Spinal cord (tissue), 10 donors: Measurements from ENCODE around the gene TCTN3. TPM values are rescaled to one million over a fixed set of nuclear protein-coding genes. Genes with fewer than 3 reads are reported as not detected.
A peak's percentile ranks its signal among the peaks of the same experiment; 100 is the strongest.
"Not testable (repeated sequence)": the region's sequence is repeated elsewhere in the genome, so short reads cannot be mapped to it uniquely, and the experiment has no call there.

Experiments used
- DNase-seq, 6 donors: peaks; one replicate each; pipeline versions ENCODE4 v3.0.0 to v3.0.0-alpha.2; 2013 to 2015; ENCODE audit warnings: low spot score in 6 of 6, low read depth in 4 of 6
- H3K27ac ChIP-seq: one replicate; pipeline ENCODE4 v1.5.1; 2013; ENCODE audit warnings: low read depth, low read length, control low read depth
- H3K27me3 ChIP-seq: one replicate; pipeline ENCODE4 v1.6.1; 2013; ENCODE audit warnings: low read length; ENCODE audit not compliant: control insufficient read depth, insufficient read depth
- H3K36me3 ChIP-seq: one replicate; pipeline ENCODE4 v1.6.1; 2013; ENCODE audit warnings: low read length; ENCODE audit not compliant: control insufficient read depth, insufficient read depth
- H3K4me1 ChIP-seq: one replicate; pipeline ENCODE4 v1.6.1; 2013; ENCODE audit warnings: low read length; ENCODE audit not compliant: control insufficient read depth, insufficient read depth
- H3K4me3 ChIP-seq: one replicate; pipeline ENCODE4 v1.5.1; 2013; ENCODE audit warnings: low read depth, low read length, control low read depth
- H3K9me3 ChIP-seq: one replicate; pipeline ENCODE4 v1.6.1; 2013; ENCODE audit warnings: low read length; ENCODE audit not compliant: control insufficient read depth, insufficient read depth
- WGBS: methylation state at CpG from one replicate; pipeline ENCODE4 v1.1.5; 2013; ENCODE audit warnings: missing lambda C conversion rate; ENCODE audit not compliant: insufficient coverage; 5-methylcytosine and 5-hydroxymethylcytosine counted together
- long read RNA-seq, 4 donors: transcript quantifications; one replicate each; lab custom pipeline, GENCODE V29; 2026
- polyA plus RNA-seq, 2 donors: library from polyadenylated mRNA; unstranded; fragments of 120-200 nt; gene quantifications; one replicate each; pipeline ENCODE4 v1.2.1, GENCODE V29; 2013; ENCODE audit not compliant: insufficient read length in 2 of 2
- total RNA-seq, 2 donors: library from RNA; depleted of rRNA in 1 of 2; stranded (reverse); fragments of 120-200 nt in 1 of 2; fragments of >200 nt in 1 of 2; gene quantifications; one replicate each; pipeline versions ENCODE4 v1.2.3 to v1.2.4, GENCODE V29; 2013 to 2014
- donor health status: healthy.

Gene TCTN3
- total RNA-seq (10 to 100 TPM; 30.4 to 57.9 TPM), polyA plus RNA-seq (10 to 100 TPM; 37.7 to 38.5 TPM)
- long read RNA-seq, donor 1, transcript TCTN3-207 (14 exons, 2,739 nt): major isoform, 13 of 23 reads
- long read RNA-seq, donor 1, partial matches to known transcripts: 8 of 23 reads
- long read RNA-seq, donor 1, other reads (novel, unspliced or antisense): 0 of 23 reads
- long read RNA-seq, donor 2, transcript TCTN3-207 (14 exons, 2,739 nt): major isoform, 7 of 8 reads
- long read RNA-seq, donor 2, partial matches to known transcripts: 0 of 8 reads
- long read RNA-seq, donor 2, other reads (novel, unspliced or antisense): 0 of 8 reads
- long read RNA-seq, donor 3, partial matches to known transcripts: 0 of 4 reads
- long read RNA-seq, donor 3, other reads (novel, unspliced or antisense): 0 of 4 reads
- long read RNA-seq, donor 4, transcript TCTN3-207 (14 exons, 2,739 nt): major isoform, 8 of 9 reads
- long read RNA-seq, donor 4, partial matches to known transcripts: 0 of 9 reads
- long read RNA-seq, donor 4, other reads (novel, unspliced or antisense): 0 of 9 reads

GRCh38 chr10:95693668-95694534 is at the start of gene TCTN3:
TSS of gene TCTN3 (minus strand) at chr10:95693927. CDS start at chr10:95693899, 28 bp downstream.
- H3K36me3 ChIP-seq: peaks cover 5% of the 10 kb centered on the region
- DNase-seq: peak; percentile 97 to 100 (median 99)
- no peaks in the 10 kb centered on the region for H3K27me3 ChIP-seq
- under 1% methylated on average over 51 of the region's 53 CpGs for WGBS
- H3K27ac ChIP-seq: peak within 1 kb of the TSS; percentile 91
- peak within 1 kb of the TSS; percentile 96 for H3K4me3 ChIP-seq
- H3K9me3 ChIP-seq: no peaks in the 10 kb centered on the region
- H3K4me1 ChIP-seq: peaks cover 6% of the 10 kb centered on the region

GRCh38 chr10:95742962-95743535 is 49.3 kb upstream of the TCTN3 start:
- Histone ChIP-seq H3K36me3 (no peaks in the 10 kb centered on the region), H3K4me3 (no peak overlapping the region), H3K27ac (peak overlapping the region; percentile 51), H3K27me3 (no peaks in the 10 kb centered on the region), H3K4me1 (peaks cover 3% of the 10 kb centered on the region), H3K9me3 (no peaks in the 10 kb centered on the region)
- whole genome bisulfite sequencing: no CpG with 5 or more reads among the region's 2 CpGs
- no peak for DNase-seq

GRCh38 chr10:95742485-95742884 is 48.8 kb upstream of the TCTN3 start:
- peak overlapping the region; percentile 70 for H3K27ac ChIP-seq
- peak in 4 of 6 donors; percentile 29 to 73 (median 36) for DNase-seq
- WGBS: no CpG with 5 or more reads among the region's 3 CpGs

GRCh38 chr10:95741807-95742467 is 48.2 kb upstream of the TCTN3 start:
- H3K4me1 ChIP-seq: peaks cover 3% of the 10 kb centered on the region
- no peaks in the 10 kb centered on the region for H3K9me3 ChIP-seq
- 56% methylated on average over 1 of the region's 6 CpGs for WGBS
- DNase-seq: peak in 4 of 6 donors; percentile 15 to 59 (median 28)
- H3K4me3 ChIP-seq: no peak overlapping the region
- H3K27me3 ChIP-seq: no peaks in the 10 kb centered on the region
- H3K27ac ChIP-seq: peak overlapping the region; percentile 70
- no peaks in the 10 kb centered on the region for H3K36me3 ChIP-seq

More at GRCh38 chr10:95742485-95742884, 48.8 kb upstream of the TCTN3 start:
- no peaks in the 10 kb centered on the region for H3K9me3 ChIP-seq
- no peaks in the 10 kb centered on the region for H3K36me3 ChIP-seq
- peaks cover 3% of the 10 kb centered on the region for H3K4me1 ChIP-seq
- no peaks in the 10 kb centered on the region for H3K27me3 ChIP-seq
- no peak overlapping the region for H3K4me3 ChIP-seq

- Histone ChIP-seq H3K27ac (no peak overlapping the region), H3K27me3 (no peaks in the 10 kb centered on the region), H3K36me3 (no peaks in the 10 kb centered on the region), H3K4me3 (no peak overlapping the region), H3K9me3 (no peaks in the 10 kb centered on the region), H3K4me1 (peaks cover 3% of the 10 kb centered on the region)
- no peak for DNase-seq
- WGBS: 100% methylated on average over 3 of the region's 3 CpGs
Measured at GRCh38 chr10:95739056-95739455, 45.3 kb upstream of the TCTN3 start.

- not testable (repeated sequence) for H3K4me3 ChIP-seq, H3K9me3 ChIP-seq, H3K27me3 ChIP-seq, DNase-seq, H3K27ac ChIP-seq, H3K36me3 ChIP-seq, H3K4me1 ChIP-seq
- 83% methylated on average over 1 of the region's 6 CpGs for WGBS
Measured at GRCh38 chr10:95732907-95733306, 39.2 kb upstream of the TCTN3 start.

GRCh38 chr10:95730233-95730632 is 36.5 kb upstream of the TCTN3 start:
- no peak for DNase-seq
- no CpG with 5 or more reads among the region's 1 CpG for WGBS
- no peaks in the 10 kb centered on the region for H3K9me3 ChIP-seq
- no peak overlapping the region for H3K4me3 ChIP-seq
- H3K27ac ChIP-seq: no peak overlapping the region
- H3K4me1 ChIP-seq: no peaks in the 10 kb centered on the region
- H3K36me3 ChIP-seq: no peaks in the 10 kb centered on the region
- H3K27me3 ChIP-seq: no peaks in the 10 kb centered on the region

- no peak overlapping the region for H3K4me3 ChIP-seq
- no peaks in the 10 kb centered on the region for H3K9me3 ChIP-seq
- no peak overlapping the region for H3K27ac ChIP-seq
- H3K36me3 ChIP-seq: no peaks in the 10 kb centered on the region
- peak in 1 of 6 donors; percentile 3 for DNase-seq
- H3K27me3 ChIP-seq: no peaks in the 10 kb centered on the region
- no CpG with 5 or more reads among the region's 3 CpGs for WGBS
- H3K4me1 ChIP-seq: no peaks in the 10 kb centered on the region
Measured at GRCh38 chr10:95729323-95730055, 35.8 kb upstream of the TCTN3 start.
